Uterus (tissue), 2 donors: ENCODE data around the gene VEZT.

Experiments
- CTCF ChIP-seq, 4 experiments: fragments of 200-600 bp in 2 of 4; fragments of 450-650 bp in 2 of 4; sonication (generic) in 2 of 4; IDR thresholded peaks; one replicate each; pipeline ENCODE4 v1.5.1; 2016 to 2019; ENCODE audit warnings: antibody characterized with exemption in 4 of 4, mild to moderate bottlenecking in 2 of 4, moderate library complexity in 1 of 4
- POLR2A ChIP-seq, 2 donors: fragments of 450-650 bp; IDR thresholded peaks; one replicate each; pipeline ENCODE4 v1.6.1; 2016; ENCODE audit warnings: antibody characterized with exemption in 2 of 2, mild to moderate bottlenecking in 1 of 2, moderate library complexity in 1 of 2

GRCh38 chr12:95239216-95239615, 21.6 kb downstream of the VEZT start:
- no peak for TF ChIP-seq CTCF (IDR thresholded peaks at IDR 0.05)
- TF ChIP-seq POLR2A (IDR thresholded peaks at IDR 0.05), result no peak
